HCT116 (cell line): Measurements from ENCODE around the gene CTNND2.

Experiments
- CEBPB ChIP-seq: IDR thresholded peaks from 2 replicates; pipeline ENCODE4 v1.6.1; 2012; ENCODE audit warnings: low read depth
- EZH2 ChIP-seq: fragments of 200-600 bp; sonication (generic); IDR thresholded peaks from 2 replicates; pipeline ENCODE4 v1.6.1; 2017; ENCODE audit warnings: antibody characterized with exemption, mixed run types
- POLR2A ChIP-seq: IDR thresholded peaks from 2 replicates; pipeline ENCODE4 v1.7.0; 2011; ENCODE audit warnings: borderline replicate concordance; ENCODE audit not compliant: insufficient read depth, insufficient read length; ENCODE audit errors: extremely low read depth
- ZFX ChIP-seq: fragments of 450-650 bp; IDR thresholded peaks from 2 replicates; pipeline ENCODE4 v1.6.1; 2017
- TF ChIP-seq, protein P1 (sequence below), 3 experiments: fragments of 200-600 bp in 1 of 3; sonication (generic) in 1 of 3; IDR thresholded peaks in 2 of 3; conservative IDR thresholded peaks in 1 of 3; 2 replicates each; pipeline ENCODE4 v1.5.1; 2012 to 2017; ENCODE audit warnings: low read depth in 2 of 3, low read length in 2 of 3, antibody characterized with exemption in 1 of 3, borderline replicate concordance in 1 of 3, control low read depth in 1 of 3, mild to moderate bottlenecking in 1 of 3, mixed read lengths in 1 of 3, mixed run types in 1 of 3, moderate library complexity in 1 of 3; ENCODE audit not compliant: insufficient read depth in 1 of 3
- TF ChIP-seq, protein P2 (sequence below): IDR thresholded peaks from 2 replicates; pipeline ENCODE4 v1.6.1; 2012
- TF ChIP-seq, protein P3 (sequence below): IDR thresholded peaks from 2 replicates; pipeline ENCODE4 v1.6.1; 2011; ENCODE audit warnings: mild to moderate bottlenecking, low read length, moderate library complexity; ENCODE audit not compliant: insufficient replicate concordance; ENCODE audit errors: extremely low read depth

DNA sequence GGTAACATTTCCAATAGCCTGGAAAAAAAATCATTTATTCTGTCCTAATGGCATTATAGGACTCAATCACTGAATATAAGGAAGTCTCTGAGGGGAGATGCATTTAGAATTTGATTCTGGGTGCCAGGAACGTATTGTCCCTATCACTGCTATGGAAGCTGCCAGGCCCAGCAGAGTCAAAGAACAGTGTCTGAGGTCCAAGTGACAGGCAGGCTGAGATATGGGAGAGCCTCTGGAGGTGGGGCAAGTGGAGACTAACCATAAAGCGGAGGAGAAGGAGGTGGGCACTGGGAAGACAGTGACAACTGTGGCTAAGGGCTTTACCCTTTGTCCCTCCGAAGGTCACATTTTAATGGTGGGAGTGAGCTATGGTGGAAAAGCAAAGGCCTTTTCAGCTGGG is 505.5 kb downstream of the CTNND2 start:
- TF ChIP-seq, protein P1, sequence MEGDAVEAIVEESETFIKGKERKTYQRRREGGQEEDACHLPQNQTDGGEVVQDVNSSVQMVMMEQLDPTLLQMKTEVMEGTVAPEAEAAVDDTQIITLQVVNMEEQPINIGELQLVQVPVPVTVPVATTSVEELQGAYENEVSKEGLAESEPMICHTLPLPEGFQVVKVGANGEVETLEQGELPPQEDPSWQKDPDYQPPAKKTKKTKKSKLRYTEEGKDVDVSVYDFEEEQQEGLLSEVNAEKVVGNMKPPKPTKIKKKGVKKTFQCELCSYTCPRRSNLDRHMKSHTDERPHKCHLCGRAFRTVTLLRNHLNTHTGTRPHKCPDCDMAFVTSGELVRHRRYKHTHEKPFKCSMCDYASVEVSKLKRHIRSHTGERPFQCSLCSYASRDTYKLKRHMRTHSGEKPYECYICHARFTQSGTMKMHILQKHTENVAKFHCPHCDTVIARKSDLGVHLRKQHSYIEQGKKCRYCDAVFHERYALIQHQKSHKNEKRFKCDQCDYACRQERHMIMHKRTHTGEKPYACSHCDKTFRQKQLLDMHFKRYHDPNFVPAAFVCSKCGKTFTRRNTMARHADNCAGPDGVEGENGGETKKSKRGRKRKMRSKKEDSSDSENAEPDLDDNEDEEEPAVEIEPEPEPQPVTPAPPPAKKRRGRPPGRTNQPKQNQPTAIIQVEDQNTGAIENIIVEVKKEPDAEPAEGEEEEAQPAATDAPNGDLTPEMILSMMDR (IDR thresholded peaks at IDR 0.05 in 2 of 3, conservative IDR thresholded peaks at IDR 0.05 in 1 of 3; ENCODE audit: borderline replicate concordance in 1 of 3, insufficient read depth in 1 of 3, low read depth in 2 of 3, low read length in 2 of 3): no peak
- no peak for TF ChIP-seq EZH2
- no peak for TF ChIP-seq ZFX
- TF ChIP-seq POLR2A: no peak
- TF ChIP-seq, protein P2, sequence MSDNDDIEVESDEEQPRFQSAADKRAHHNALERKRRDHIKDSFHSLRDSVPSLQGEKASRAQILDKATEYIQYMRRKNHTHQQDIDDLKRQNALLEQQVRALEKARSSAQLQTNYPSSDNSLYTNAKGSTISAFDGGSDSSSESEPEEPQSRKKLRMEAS: no peak
- TF ChIP-seq, protein P3, sequence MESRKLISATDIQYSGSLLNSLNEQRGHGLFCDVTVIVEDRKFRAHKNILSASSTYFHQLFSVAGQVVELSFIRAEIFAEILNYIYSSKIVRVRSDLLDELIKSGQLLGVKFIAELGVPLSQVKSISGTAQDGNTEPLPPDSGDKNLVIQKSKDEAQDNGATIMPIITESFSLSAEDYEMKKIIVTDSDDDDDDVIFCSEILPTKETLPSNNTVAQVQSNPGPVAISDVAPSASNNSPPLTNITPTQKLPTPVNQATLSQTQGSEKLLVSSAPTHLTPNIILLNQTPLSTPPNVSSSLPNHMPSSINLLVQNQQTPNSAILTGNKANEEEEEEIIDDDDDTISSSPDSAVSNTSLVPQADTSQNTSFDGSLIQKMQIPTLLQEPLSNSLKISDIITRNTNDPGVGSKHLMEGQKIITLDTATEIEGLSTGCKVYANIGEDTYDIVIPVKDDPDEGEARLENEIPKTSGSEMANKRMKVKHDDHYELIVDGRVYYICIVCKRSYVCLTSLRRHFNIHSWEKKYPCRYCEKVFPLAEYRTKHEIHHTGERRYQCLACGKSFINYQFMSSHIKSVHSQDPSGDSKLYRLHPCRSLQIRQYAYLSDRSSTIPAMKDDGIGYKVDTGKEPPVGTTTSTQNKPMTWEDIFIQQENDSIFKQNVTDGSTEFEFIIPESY: no peak
- no peak for TF ChIP-seq CEBPB
